ENCODE results near the gene SLC15A4. TPM values are rescaled to one million over a fixed set of nuclear protein-coding genes. Genes with fewer than 3 reads are reported as not detected.

SLC15A4 gene
- total and polyA plus RNA-seq, 8 donors, result 0.89 to 37.8 (median 4.2) TPM

DNA sequence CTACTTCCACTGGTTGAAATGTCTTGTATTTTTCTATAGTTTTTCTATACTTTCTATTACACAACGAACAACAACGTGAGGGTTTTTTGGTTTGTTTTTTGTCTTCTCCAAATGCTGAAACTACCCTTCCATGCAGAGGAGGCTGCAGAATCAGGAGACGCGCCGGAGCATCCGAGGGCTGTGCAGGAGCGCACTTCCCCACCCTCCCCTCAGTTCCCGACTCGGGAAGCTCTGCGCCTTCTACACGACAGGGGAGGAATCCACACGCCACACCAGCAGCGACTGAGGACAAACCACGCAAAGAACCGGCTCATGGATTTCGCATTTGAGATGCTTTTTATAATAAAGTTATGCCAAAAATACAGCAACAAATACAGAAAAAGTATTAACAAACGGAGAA lies 30.9 kb downstream of the SLC15A4 start:
- 93 to 98% (median 97%) methylated on average over 17 of the region's 17 CpGs for WGBS, 5 donors
- intact Hi-C loops (cut with DNase I; ENCODE audit: low total_unique reads), result no loop called here
- peak in 1 of 2 donors; percentile 13 for DNase-seq
- H3K36me3 ChIP-seq, result peaks cover 50 to 75% (median 73%) of the 10 kb centered on the region in 4 donors
- H3K27me3 ChIP-seq, result no peaks in the 10 kb centered on the region
- no peak overlapping the region for H3K27ac ChIP-seq
- TF ChIP-seq, protein P1, sequence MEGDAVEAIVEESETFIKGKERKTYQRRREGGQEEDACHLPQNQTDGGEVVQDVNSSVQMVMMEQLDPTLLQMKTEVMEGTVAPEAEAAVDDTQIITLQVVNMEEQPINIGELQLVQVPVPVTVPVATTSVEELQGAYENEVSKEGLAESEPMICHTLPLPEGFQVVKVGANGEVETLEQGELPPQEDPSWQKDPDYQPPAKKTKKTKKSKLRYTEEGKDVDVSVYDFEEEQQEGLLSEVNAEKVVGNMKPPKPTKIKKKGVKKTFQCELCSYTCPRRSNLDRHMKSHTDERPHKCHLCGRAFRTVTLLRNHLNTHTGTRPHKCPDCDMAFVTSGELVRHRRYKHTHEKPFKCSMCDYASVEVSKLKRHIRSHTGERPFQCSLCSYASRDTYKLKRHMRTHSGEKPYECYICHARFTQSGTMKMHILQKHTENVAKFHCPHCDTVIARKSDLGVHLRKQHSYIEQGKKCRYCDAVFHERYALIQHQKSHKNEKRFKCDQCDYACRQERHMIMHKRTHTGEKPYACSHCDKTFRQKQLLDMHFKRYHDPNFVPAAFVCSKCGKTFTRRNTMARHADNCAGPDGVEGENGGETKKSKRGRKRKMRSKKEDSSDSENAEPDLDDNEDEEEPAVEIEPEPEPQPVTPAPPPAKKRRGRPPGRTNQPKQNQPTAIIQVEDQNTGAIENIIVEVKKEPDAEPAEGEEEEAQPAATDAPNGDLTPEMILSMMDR (IDR thresholded peaks at IDR 0.05), result no peak
- TF ChIP-seq POLR2AphosphoS5 (IDR thresholded peaks at IDR 0.05) (no peak), EP300 (IDR thresholded peaks at IDR 0.05) (no peak), POLR2A (IDR thresholded peaks at IDR 0.05) (no peak)
- H3K4me1 ChIP-seq, result peaks cover 0 to 14% (median 0%) of the 10 kb centered on the region in 4 donors
- H3K4me3 ChIP-seq, result no peak overlapping the region
- H3K9me3 ChIP-seq, result no peaks in the 10 kb centered on the region

DNA sequence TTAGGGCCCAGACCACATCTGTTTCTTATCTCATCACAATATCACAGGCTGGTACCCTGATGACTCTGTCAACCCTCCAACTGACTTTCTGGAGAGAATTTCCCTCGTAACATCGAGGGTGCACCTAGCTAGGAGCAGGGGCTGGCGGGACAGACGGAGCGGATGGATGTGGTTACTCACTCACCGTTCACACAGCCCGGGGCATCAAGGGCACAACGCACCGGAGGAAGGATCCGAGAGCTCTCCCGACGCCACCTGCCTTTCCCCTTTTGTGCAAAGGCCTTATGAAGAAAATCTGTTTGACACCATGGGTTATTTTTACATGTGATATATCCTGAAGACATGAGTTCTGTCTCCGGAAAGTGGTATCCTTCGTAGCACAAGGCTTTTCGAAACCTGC lies 31.4 kb downstream of the SLC15A4 start:
- H3K27ac ChIP-seq, result no peak overlapping the region
- WGBS, 5 donors, result 85 to 95% (median 91%) methylated on average over 15 of the region's 15 CpGs

GRCh38 chr12:128791395-128792322 lies 32.1 kb downstream of the SLC15A4 start:
- no peak overlapping the region for H3K27ac ChIP-seq
- 82 to 89% (median 88%) methylated on average over 17 to 24 of the region's 24 CpGs for WGBS, 5 donors
- no peak overlapping the region for H3K4me3 ChIP-seq
- no peaks in the 10 kb centered on the region for H3K9me3 ChIP-seq
- H3K4me1 ChIP-seq, result peaks cover 0 to 14% (median 0%) of the 10 kb centered on the region in 4 donors
- TF ChIP-seq POLR2AphosphoS5 (IDR thresholded peaks at IDR 0.05) (no peak), POLR2A (IDR thresholded peaks at IDR 0.05) (no peak)
- intact Hi-C loops (cut with DNase I; ENCODE audit: low total_unique reads), result no loop called here
- DNase-seq, result no peak
- H3K36me3 ChIP-seq, result peaks cover 37 to 63% (median 61%) of the 10 kb centered on the region in 4 donors
- no peaks in the 10 kb centered on the region for H3K27me3 ChIP-seq

More for the DNA sequence above, 31.4 kb downstream of the SLC15A4 start:
- peaks cover 0 to 14% (median 0%) of the 10 kb centered on the region in 4 donors for H3K4me1 ChIP-seq
- no peaks in the 10 kb centered on the region for H3K9me3 ChIP-seq
- H3K4me3 ChIP-seq, result no peak overlapping the region
- H3K27me3 ChIP-seq, result no peaks in the 10 kb centered on the region
- H3K36me3 ChIP-seq, result peaks cover 45 to 71% (median 68%) of the 10 kb centered on the region in 4 donors
- intact Hi-C loops (cut with DNase I; ENCODE audit: low total_unique reads), result no loop called here
- DNase-seq, result peak in 1 of 2 donors; percentile 23
- TF ChIP-seq POLR2AphosphoS5 (IDR thresholded peaks at IDR 0.05) (no peak), POLR2A (IDR thresholded peaks at IDR 0.05) (no peak), EP300 (IDR thresholded peaks at IDR 0.05) (no peak)
- TF ChIP-seq, protein P1 (IDR thresholded peaks at IDR 0.05), result no peak

DNA sequence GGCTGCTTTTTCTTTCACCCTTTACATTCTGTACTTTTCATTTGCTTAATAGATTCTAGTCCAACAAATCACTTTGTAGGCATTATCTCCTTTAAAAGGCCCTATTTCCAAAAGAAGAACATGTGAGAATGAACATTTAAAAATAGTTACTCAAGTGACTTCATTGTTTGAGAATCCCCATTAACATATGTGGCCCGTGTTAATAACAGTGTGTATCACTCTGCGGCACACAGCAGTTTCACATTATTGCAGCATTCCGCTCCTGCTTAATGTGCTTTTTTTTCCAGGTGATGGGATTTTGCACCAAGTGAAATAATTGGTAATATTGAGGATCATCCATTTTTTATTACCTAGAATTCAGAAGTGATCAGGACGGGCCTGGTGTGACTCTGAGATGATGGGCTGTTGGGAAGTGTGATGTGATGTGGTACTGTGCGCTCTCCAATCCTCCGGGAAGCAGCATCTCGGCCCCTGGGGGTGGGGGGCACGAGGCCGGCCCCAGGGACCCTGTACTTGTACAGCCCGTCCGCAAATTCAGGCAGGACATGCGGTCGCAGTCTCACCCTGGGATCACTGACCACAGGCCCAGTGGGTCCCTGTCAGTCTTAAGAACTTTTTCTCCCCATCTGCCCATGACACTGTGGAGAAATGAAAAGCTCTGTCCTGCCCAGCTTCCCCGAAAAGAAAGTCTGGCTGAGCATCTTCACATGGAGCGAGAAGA lies 32.9 kb downstream of the SLC15A4 start:
- no peak overlapping the region for H3K27ac ChIP-seq
- no peak for TF ChIP-seq POLR2A (IDR thresholded peaks at IDR 0.05)
- no peak for TF ChIP-seq EP300 (IDR thresholded peaks at IDR 0.05)
- TF ChIP-seq, protein P1 (IDR thresholded peaks at IDR 0.05), result no peak
- TF ChIP-seq POLR2AphosphoS5 (IDR thresholded peaks at IDR 0.05), result no peak
- peaks cover 0 to 14% (median 0%) of the 10 kb centered on the region in 4 donors for H3K4me1 ChIP-seq
- H3K27me3 ChIP-seq, result no peaks in the 10 kb centered on the region
- H3K4me3 ChIP-seq, result no peak overlapping the region
- no peak for DNase-seq
- WGBS, 5 donors, result 88 to 98% (median 93%) methylated on average over 15 of the region's 15 CpGs
- intact Hi-C loops (cut with DNase I; ENCODE audit: low total_unique reads), result no loop called here
- H3K36me3 ChIP-seq, result peaks cover 32 to 56% (median 54%) of the 10 kb centered on the region in 4 donors
- H3K9me3 ChIP-seq, result no peaks in the 10 kb centered on the region

All from stomach (tissue), 9 donors.